B cell (primary cell): ENCODE data around the gene PSMB5.

Source experiments
- EZH2 ChIP-seq: IDR thresholded peaks from 2 replicates; pipeline ENCODE4 v1.6.1; 2012; ENCODE audit warnings: borderline replicate concordance, low read depth, mild to moderate bottlenecking, moderate library complexity, low read length; ENCODE audit not compliant: insufficient read depth, poor library complexity, severe bottlenecking
- TF ChIP-seq, protein P1 (sequence below): fragments of 200-600 bp; IDR thresholded peaks from one replicate; pipeline ENCODE4 v1.8.0; 2022; ENCODE audit warnings: antibody characterized with exemption, mild to moderate bottlenecking

DNA sequence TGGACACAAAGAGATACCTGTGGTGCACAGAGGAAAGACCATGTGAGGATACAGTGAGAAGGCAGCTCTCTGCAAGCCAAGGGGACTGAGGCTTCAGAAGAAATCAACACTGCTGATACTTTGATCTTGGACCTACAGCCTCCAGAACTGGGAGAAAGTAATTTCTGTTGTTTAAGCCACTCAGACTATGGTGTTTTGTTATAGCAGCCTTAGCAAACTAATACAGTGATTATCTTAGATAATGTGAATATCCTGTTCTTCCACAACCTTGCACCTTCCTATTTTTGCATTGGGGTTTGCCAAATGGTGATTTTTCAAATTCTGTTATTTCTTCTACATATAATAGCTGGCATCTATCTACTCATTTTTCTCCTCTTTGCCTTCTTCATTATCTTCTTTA lies 16.6 kb downstream of the PSMB5 start:
- TF ChIP-seq, protein P1, sequence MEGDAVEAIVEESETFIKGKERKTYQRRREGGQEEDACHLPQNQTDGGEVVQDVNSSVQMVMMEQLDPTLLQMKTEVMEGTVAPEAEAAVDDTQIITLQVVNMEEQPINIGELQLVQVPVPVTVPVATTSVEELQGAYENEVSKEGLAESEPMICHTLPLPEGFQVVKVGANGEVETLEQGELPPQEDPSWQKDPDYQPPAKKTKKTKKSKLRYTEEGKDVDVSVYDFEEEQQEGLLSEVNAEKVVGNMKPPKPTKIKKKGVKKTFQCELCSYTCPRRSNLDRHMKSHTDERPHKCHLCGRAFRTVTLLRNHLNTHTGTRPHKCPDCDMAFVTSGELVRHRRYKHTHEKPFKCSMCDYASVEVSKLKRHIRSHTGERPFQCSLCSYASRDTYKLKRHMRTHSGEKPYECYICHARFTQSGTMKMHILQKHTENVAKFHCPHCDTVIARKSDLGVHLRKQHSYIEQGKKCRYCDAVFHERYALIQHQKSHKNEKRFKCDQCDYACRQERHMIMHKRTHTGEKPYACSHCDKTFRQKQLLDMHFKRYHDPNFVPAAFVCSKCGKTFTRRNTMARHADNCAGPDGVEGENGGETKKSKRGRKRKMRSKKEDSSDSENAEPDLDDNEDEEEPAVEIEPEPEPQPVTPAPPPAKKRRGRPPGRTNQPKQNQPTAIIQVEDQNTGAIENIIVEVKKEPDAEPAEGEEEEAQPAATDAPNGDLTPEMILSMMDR, result no peak
- no peak for TF ChIP-seq EZH2
